Measurements from ENCODE around the gene CCSAP. TPM values are rescaled to one million over a fixed set of nuclear protein-coding genes. Genes with fewer than 3 reads are reported as not detected.

The CCSAP gene
- total and polyA plus RNA-seq, 10 of the 15 experiments (the other 5 are each of a cell fraction or from before 2014, with no cell fraction given) = 0.75 to 3.4 (median 2.8) TPM

DNA sequence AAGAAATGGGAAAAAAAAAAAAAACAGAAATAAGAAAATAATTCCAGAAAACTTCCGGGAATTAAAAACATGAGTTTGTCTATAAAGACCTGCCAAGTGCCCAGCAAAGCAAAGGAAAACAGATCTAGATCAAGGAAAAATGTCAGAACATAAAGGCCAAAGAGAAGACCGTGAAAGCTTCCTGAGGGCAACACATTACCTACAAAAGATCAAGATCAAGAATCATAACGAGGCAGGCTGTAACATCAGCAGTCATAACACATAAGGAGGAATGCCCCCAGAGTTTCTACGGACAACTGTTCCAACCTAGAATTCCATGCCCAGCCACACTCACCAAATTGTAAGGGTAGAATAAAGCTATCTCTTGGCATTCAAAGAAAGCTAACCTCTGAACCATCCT lies 3.8 kb downstream of the CCSAP start (continued):
- TF ChIP-seq E4F1 (IDR thresholded peaks at IDR 0.05; ENCODE audit: borderline replicate concordance, partially characterized antibody) = no peak
- no peak for TF ChIP-seq NR2C1 (IDR thresholded peaks at IDR 0.05)
- no peak for TF ChIP-seq MTA2 (IDR thresholded peaks at IDR 0.05; ENCODE audit: low read depth)
- TF ChIP-seq MEF2A (IDR thresholded peaks at IDR 0.05; ENCODE audit: insufficient read depth, low read depth, low read length) = no peak
- no peak for TF ChIP-seq CUX1 (IDR thresholded peaks at IDR 0.05; ENCODE audit: insufficient replicate concordance, low read depth, low read length)
- TF ChIP-seq NFYB (IDR thresholded peaks at IDR 0.05; ENCODE audit: insufficient read depth, low read depth, low read length) = no peak
- no peak for TF ChIP-seq CBFB (IDR thresholded peaks at IDR 0.05; ENCODE audit: low read depth)
- TF ChIP-seq, protein P1, sequence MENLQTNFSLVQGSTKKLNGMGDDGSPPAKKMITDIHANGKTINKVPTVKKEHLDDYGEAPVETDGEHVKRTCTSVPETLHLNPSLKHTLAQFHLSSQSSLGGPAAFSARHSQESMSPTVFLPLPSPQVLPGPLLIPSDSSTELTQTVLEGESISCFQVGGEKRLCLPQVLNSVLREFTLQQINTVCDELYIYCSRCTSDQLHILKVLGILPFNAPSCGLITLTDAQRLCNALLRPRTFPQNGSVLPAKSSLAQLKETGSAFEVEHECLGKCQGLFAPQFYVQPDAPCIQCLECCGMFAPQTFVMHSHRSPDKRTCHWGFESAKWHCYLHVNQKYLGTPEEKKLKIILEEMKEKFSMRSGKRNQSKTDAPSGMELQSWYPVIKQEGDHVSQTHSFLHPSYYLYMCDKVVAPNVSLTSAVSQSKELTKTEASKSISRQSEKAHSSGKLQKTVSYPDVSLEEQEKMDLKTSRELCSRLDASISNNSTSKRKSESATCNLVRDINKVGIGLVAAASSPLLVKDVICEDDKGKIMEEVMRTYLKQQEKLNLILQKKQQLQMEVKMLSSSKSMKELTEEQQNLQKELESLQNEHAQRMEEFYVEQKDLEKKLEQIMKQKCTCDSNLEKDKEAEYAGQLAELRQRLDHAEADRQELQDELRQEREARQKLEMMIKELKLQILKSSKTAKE (IDR thresholded peaks at IDR 0.05; ENCODE audit: low read depth, poor library complexity, severe bottlenecking) = no peak
- TF ChIP-seq, protein P2, sequence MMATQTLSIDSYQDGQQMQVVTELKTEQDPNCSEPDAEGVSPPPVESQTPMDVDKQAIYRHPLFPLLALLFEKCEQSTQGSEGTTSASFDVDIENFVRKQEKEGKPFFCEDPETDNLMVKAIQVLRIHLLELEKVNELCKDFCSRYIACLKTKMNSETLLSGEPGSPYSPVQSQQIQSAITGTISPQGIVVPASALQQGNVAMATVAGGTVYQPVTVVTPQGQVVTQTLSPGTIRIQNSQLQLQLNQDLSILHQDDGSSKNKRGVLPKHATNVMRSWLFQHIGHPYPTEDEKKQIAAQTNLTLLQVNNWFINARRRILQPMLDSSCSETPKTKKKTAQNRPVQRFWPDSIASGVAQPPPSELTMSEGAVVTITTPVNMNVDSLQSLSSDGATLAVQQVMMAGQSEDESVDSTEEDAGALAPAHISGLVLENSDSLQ (IDR thresholded peaks at IDR 0.05) = no peak
- TF ChIP-seq, protein P3, sequence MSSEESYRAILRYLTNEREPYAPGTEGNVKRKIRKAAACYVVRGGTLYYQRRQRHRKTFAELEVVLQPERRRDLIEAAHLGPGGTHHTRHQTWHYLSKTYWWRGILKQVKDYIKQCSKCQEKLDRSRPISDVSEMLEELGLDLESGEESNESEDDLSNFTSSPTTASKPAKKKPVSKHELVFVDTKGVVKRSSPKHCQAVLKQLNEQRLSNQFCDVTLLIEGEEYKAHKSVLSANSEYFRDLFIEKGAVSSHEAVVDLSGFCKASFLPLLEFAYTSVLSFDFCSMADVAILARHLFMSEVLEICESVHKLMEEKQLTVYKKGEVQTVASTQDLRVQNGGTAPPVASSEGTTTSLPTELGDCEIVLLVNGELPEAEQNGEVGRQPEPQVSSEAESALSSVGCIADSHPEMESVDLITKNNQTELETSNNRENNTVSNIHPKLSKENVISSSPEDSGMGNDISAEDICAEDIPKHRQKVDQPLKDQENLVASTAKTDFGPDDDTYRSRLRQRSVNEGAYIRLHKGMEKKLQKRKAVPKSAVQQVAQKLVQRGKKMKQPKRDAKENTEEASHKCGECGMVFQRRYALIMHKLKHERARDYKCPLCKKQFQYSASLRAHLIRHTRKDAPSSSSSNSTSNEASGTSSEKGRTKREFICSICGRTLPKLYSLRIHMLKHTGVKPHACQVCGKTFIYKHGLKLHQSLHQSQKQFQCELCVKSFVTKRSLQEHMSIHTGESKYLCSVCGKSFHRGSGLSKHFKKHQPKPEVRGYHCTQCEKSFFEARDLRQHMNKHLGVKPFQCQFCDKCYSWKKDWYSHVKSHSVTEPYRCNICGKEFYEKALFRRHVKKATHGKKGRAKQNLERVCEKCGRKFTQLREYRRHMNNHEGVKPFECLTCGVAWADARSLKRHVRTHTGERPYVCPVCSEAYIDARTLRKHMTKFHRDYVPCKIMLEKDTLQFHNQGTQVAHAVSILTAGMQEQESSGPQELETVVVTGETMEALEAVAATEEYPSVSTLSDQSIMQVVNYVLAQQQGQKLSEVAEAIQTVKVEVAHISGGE (CRISPR knock-in tag; IDR thresholded peaks at IDR 0.05) = no peak

All from GM12878 (cell line).